Fibroblast of lung (primary cell): ENCODE measurements around the gene CLEC16A. TPM values are rescaled to one million over a fixed set of nuclear protein-coding genes. Genes with fewer than 3 reads are reported as not detected.

Experiments used
- DNase-seq, 2 donors: peaks; one replicate each; pipeline versions ENCODE4 v3.0.0 to v3.0.0-alpha.2; 2010; ENCODE audit warnings: low read depth in 2 of 2
- H2AFZ ChIP-seq: 2 replicates; pipeline ENCODE4 v1.5.1; 2012; ENCODE audit warnings: low read length, control low read depth, inconsistent platforms
- H3K27ac ChIP-seq: 2 replicates; pipeline ENCODE4 v1.5.1; 2011; ENCODE audit warnings: low read length, control low read depth; ENCODE audit not compliant: insufficient read depth
- H3K27me3 ChIP-seq: 2 replicates; pipeline ENCODE4 v1.5.1; 2011; ENCODE audit warnings: mild to moderate bottlenecking, low read length; ENCODE audit not compliant: control insufficient read depth, insufficient read depth
- H3K36me3 ChIP-seq: 2 replicates; pipeline ENCODE4 v1.5.1; 2011; ENCODE audit warnings: low read length; ENCODE audit not compliant: control insufficient read depth, insufficient read depth
- H3K4me1 ChIP-seq: 2 replicates; pipeline ENCODE4 v1.5.1; 2011; ENCODE audit warnings: low read length; ENCODE audit not compliant: control insufficient read depth, insufficient read depth; ENCODE audit errors: extremely low read depth
- H3K4me2 ChIP-seq: 2 replicates; pipeline ENCODE4 v1.5.1; 2011; ENCODE audit warnings: low read length, control low read depth; ENCODE audit not compliant: insufficient read depth; ENCODE audit errors: extremely low read depth
- H3K4me3 ChIP-seq, 4 experiments: fragments of 200-600 bp in 1 of 4; sonication (generic) in 1 of 4; replicated peaks in 1 of 4; 2 replicates each; pipeline ENCODE4 v1.5.1; 2011 to 2016; ENCODE audit warnings: low read length in 4 of 4, low read depth in 3 of 4, mild to moderate bottlenecking in 3 of 4, control low read depth in 2 of 4, inconsistent platforms in 1 of 4, mixed read lengths in 1 of 4; ENCODE audit not compliant: insufficient read depth in 1 of 4; ENCODE audit errors: control extremely low read depth in 1 of 4
- H3K79me2 ChIP-seq: 2 replicates; pipeline ENCODE4 v1.5.1; 2012; ENCODE audit warnings: mild to moderate bottlenecking, low read length, inconsistent platforms; ENCODE audit not compliant: control insufficient read depth, insufficient read depth
- H3K9ac ChIP-seq: 2 replicates; pipeline ENCODE4 v1.5.1; 2011; ENCODE audit warnings: mild to moderate bottlenecking, low read length, control low read depth; ENCODE audit not compliant: insufficient read depth
- H3K9me3 ChIP-seq: 2 replicates; pipeline ENCODE4 v1.5.1; 2012; ENCODE audit warnings: low read depth, low read length; ENCODE audit not compliant: control insufficient read depth, insufficient read depth
- H4K20me1 ChIP-seq: 2 replicates; pipeline ENCODE4 v1.5.1; 2011; ENCODE audit warnings: low read length; ENCODE audit not compliant: control insufficient read depth, insufficient read depth; ENCODE audit errors: extremely low read depth
- CTCF ChIP-seq, 2 donors: IDR thresholded peaks in 1 of 2; conservative IDR thresholded peaks in 1 of 2; 1 replicate in 1 of 2; 2 replicates in 1 of 2; pipeline ENCODE4 v1.5.1; 2011 to 2012; ENCODE audit warnings: low read length in 2 of 2, control low read depth in 1 of 2, inconsistent platforms in 1 of 2, low read depth in 1 of 2, mild to moderate bottlenecking in 1 of 2
- EZH2 ChIP-seq: IDR thresholded peaks from 2 replicates; pipeline ENCODE4 v1.5.1; 2012; ENCODE audit warnings: low read length, control low read depth, mild to moderate bottlenecking; ENCODE audit errors: missing control alignments
- polyA plus RNA-seq, 2 donors: library from polyadenylated mRNA; depleted of rRNA in 1 of 2; stranded (reverse) in 1 of 2; unstranded in 1 of 2; fragments of >200 nt; gene quantifications; 2 replicates each; pipeline ENCODE4 v1.2.1, GENCODE V29; 2011 to 2012; ENCODE audit warnings: missing spikeins in 1 of 2
- total RNA-seq: library from RNA; depleted of rRNA; stranded (reverse); fragments of >200 nt; gene quantifications from 2 replicates; pipeline ENCODE4 v1.2.1, GENCODE V29; 2014

CLEC16A gene
- total and polyA plus RNA-seq, 2 donors (not counting 1 experiment from before 2014, with no cell fraction given): 9.1 to 22.0 TPM

GRCh38 chr16:11020388-11020787 lies 76.0 kb downstream of the CLEC16A start:
- Histone ChIP-seq H3K4me2 (no peak overlapping the region), H3K9ac (no peak overlapping the region), H2AFZ (no peak overlapping the region), H3K36me3 (peaks cover 1% of the 10 kb centered on the region), H3K27me3 (no peaks in the 10 kb centered on the region), H3K79me2 (no peaks in the 10 kb centered on the region), H3K4me3 (no peak overlapping the region), H3K27ac (no peak overlapping the region), H3K9me3 (no peaks in the 10 kb centered on the region), H3K4me1 (peaks cover 8% of the 10 kb centered on the region), H4K20me1 (no peaks in the 10 kb centered on the region)
- TF ChIP-seq EZH2 (no peak), CTCF (conservative IDR thresholded peaks at IDR 0.05 in 1 of 2, IDR thresholded peaks at IDR 0.05 in 1 of 2; ENCODE audit: low read depth in 1 of 2, low read length in 2 of 2) (no peak)
- DNase-seq: no peak

- H3K4me3 ChIP-seq: no peak overlapping the region
Observed at GRCh38 chr16:11020792-11021551, 76.6 kb downstream of the CLEC16A start.

DNA sequence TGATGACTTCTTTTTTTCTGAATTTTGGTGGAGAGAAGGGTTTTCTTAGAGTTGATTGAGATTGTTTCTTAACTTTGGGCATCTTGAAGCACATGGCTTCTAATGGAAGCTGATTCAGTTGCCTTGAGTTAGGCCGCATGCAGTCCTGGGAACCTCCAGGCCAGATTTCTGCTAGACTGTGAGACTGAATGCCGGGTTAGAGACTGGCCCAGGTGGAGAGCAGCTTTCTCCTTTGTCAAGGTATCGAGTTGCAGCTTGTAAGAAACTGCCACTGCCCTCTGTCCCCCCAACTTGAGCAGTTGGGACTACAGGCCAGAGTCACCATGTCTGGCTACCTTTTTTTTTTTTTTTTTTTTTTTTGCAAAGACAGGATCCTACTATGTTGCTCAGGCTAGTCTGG lies 77.6 kb downstream of the CLEC16A start:
- peaks cover 7% of the 10 kb centered on the region for H3K4me1 ChIP-seq
- no peak overlapping the region for H3K4me2 ChIP-seq

More at GRCh38 chr16:11020792-11021551, 76.6 kb downstream of the CLEC16A start:
- H4K20me1 ChIP-seq: no peaks in the 10 kb centered on the region
- no peak overlapping the region for H3K4me2 ChIP-seq
- H3K9ac ChIP-seq: no peak overlapping the region
- no peaks in the 10 kb centered on the region for H3K79me2 ChIP-seq
- TF ChIP-seq CTCF (conservative IDR thresholded peaks at IDR 0.05 in 1 of 2, IDR thresholded peaks at IDR 0.05 in 1 of 2; ENCODE audit: low read depth in 1 of 2, low read length in 2 of 2): no peak
- no peak for TF ChIP-seq EZH2
- no peak for DNase-seq
- no peaks in the 10 kb centered on the region for H3K27me3 ChIP-seq
- H3K4me1 ChIP-seq: peaks cover 8% of the 10 kb centered on the region
- H2AFZ ChIP-seq: no peak overlapping the region
- no peak overlapping the region for H3K27ac ChIP-seq
- no peaks in the 10 kb centered on the region for H3K9me3 ChIP-seq
- H3K36me3 ChIP-seq: peaks cover 1% of the 10 kb centered on the region

More for the DNA sequence above, 77.6 kb downstream of the CLEC16A start:
- Histone ChIP-seq H3K9ac (no peak overlapping the region), H3K4me3 (no peak overlapping the region), H2AFZ (no peak overlapping the region), H4K20me1 (no peaks in the 10 kb centered on the region), H3K27ac (no peak overlapping the region), H3K79me2 (no peaks in the 10 kb centered on the region), H3K9me3 (no peaks in the 10 kb centered on the region), H3K36me3 (peaks cover 1% of the 10 kb centered on the region), H3K27me3 (no peaks in the 10 kb centered on the region)
- no peak for DNase-seq
- TF ChIP-seq EZH2 (no peak), CTCF (conservative IDR thresholded peaks at IDR 0.05 in 1 of 2, IDR thresholded peaks at IDR 0.05 in 1 of 2; ENCODE audit: low read depth in 1 of 2, low read length in 2 of 2) (no peak)
